AG10803 (cell line): ENCODE results near the gene RAB40A.

Experiments
- DNase-seq: peaks from one replicate; pipeline ENCODE4 v3.0.0; 2010; ENCODE audit warnings: low read depth
- H3K4me3 ChIP-seq: 2 replicates; pipeline ENCODE4 v1.5.1; 2011; ENCODE audit warnings: mild to moderate bottlenecking, low read length, control low read depth
- CTCF ChIP-seq: conservative IDR thresholded peaks from 2 replicates; pipeline ENCODE4 v1.5.1; 2011; ENCODE audit warnings: mild to moderate bottlenecking, low read length, control low read depth, inconsistent platforms

The RAB40A gene

GRCh38 chrX:103529550-103529949 lies 10.3 kb upstream of the RAB40A start:
- TF ChIP-seq CTCF = no peak
- H3K4me3 ChIP-seq = no peak overlapping the region
- peak; percentile 19 for DNase-seq

- DNase-seq = no peak
- H3K4me3 ChIP-seq = no peak overlapping the region
- no peak for TF ChIP-seq CTCF
These were observed 5.5 kb upstream of the RAB40A start for GRCh38 chrX:103524747-103525146.

GRCh38 chrX:103523605-103524004 lies 4.3 kb upstream of the RAB40A start:
- no peak for DNase-seq
- no peak for TF ChIP-seq CTCF
- H3K4me3 ChIP-seq = no peak overlapping the region

GRCh38 chrX:103520386-103520785 lies 1.1 kb upstream of the RAB40A start:
- peak; percentile 52 for DNase-seq
- no peak overlapping the region for H3K4me3 ChIP-seq
- TF ChIP-seq CTCF = no peak

GRCh38 chrX:103518571-103518970 lies 718 bp downstream of the RAB40A start:
- DNase-seq = no peak
- TF ChIP-seq CTCF = no peak
- no peak overlapping the region for H3K4me3 ChIP-seq

GRCh38 chrX:103517246-103517645 lies 2.0 kb downstream of the RAB40A start:
- no peak for DNase-seq
- H3K4me3 ChIP-seq = no peak overlapping the region
- TF ChIP-seq CTCF = no peak

- no peak overlapping the region for H3K4me3 ChIP-seq
- peak; percentile 57 for DNase-seq
- no peak for TF ChIP-seq CTCF
These were observed 5.7 kb downstream of the RAB40A start for GRCh38 chrX:103513476-103514108.
